Activated naive CD4-positive, alpha-beta T cell treated with anti-CD3 and anti-CD28 coated beads, Interleukin-2, amount 50 U/mL, for 24 hours (primary cell): ENCODE results near the gene GPR137.
A peak's percentile ranks its signal among the peaks of the same experiment; 100 is the strongest.
"Not testable (repeated sequence)": the region's sequence is repeated elsewhere in the genome, so short reads cannot be mapped to it uniquely, and the experiment has no call there.

ENCODE experiments used
- H3K27ac Mint-ChIP-seq: one replicate; pipeline ENCODE4 v1.8.0; 2021; ENCODE audit warnings: mild to moderate bottlenecking, mixed read lengths
- H3K27me3 Mint-ChIP-seq: one replicate; pipeline ENCODE4 v1.8.0; 2021; ENCODE audit warnings: mixed read lengths
- H3K36me3 Mint-ChIP-seq: one replicate; pipeline ENCODE4 v1.8.0; 2021; ENCODE audit warnings: mixed read lengths
- H3K4me1 Mint-ChIP-seq: one replicate; pipeline ENCODE4 v1.8.0; 2021; ENCODE audit warnings: mixed read lengths
- H3K4me3 Mint-ChIP-seq: one replicate; pipeline ENCODE4 v1.8.0; 2021; ENCODE audit warnings: mild to moderate bottlenecking, mixed read lengths
- H3K9me3 Mint-ChIP-seq: one replicate; pipeline ENCODE4 v1.8.0; 2021; ENCODE audit warnings: mixed read lengths

Gene GPR137

GRCh38 chr11:64313491-64314145 is 28.0 kb downstream of the GPR137 start:
- no peak overlapping the region for H3K4me3 Mint-ChIP-seq
- no peak overlapping the region for H3K27ac Mint-ChIP-seq
- H3K4me1 Mint-ChIP-seq, result peaks cover 18% of the 10 kb centered on the region
- no peaks in the 10 kb centered on the region for H3K27me3 Mint-ChIP-seq
- H3K9me3 Mint-ChIP-seq, result no peaks in the 10 kb centered on the region
- H3K36me3 Mint-ChIP-seq, result peaks cover 9% of the 10 kb centered on the region

- Mint-ChIP-seq H3K9me3 (no peaks in the 10 kb centered on the region), H3K36me3 (peaks cover 9% of the 10 kb centered on the region), H3K27me3 (no peaks in the 10 kb centered on the region), H3K4me3 (no peak overlapping the region), H3K27ac (no peak overlapping the region), H3K4me1 (peaks cover 23% of the 10 kb centered on the region)
These were observed 28.6 kb downstream of the GPR137 start for GRCh38 chr11:64314146-64314804.

- Mint-ChIP-seq H3K27ac (no peak overlapping the region), H3K4me1 (peaks cover 28% of the 10 kb centered on the region), H3K4me3 (peak overlapping the region; percentile 23), H3K27me3 (no peaks in the 10 kb centered on the region), H3K9me3 (no peaks in the 10 kb centered on the region), H3K36me3 (peaks cover 9% of the 10 kb centered on the region)
These were observed 29.3 kb downstream of the GPR137 start for GRCh38 chr11:64314805-64315561.

DNA sequence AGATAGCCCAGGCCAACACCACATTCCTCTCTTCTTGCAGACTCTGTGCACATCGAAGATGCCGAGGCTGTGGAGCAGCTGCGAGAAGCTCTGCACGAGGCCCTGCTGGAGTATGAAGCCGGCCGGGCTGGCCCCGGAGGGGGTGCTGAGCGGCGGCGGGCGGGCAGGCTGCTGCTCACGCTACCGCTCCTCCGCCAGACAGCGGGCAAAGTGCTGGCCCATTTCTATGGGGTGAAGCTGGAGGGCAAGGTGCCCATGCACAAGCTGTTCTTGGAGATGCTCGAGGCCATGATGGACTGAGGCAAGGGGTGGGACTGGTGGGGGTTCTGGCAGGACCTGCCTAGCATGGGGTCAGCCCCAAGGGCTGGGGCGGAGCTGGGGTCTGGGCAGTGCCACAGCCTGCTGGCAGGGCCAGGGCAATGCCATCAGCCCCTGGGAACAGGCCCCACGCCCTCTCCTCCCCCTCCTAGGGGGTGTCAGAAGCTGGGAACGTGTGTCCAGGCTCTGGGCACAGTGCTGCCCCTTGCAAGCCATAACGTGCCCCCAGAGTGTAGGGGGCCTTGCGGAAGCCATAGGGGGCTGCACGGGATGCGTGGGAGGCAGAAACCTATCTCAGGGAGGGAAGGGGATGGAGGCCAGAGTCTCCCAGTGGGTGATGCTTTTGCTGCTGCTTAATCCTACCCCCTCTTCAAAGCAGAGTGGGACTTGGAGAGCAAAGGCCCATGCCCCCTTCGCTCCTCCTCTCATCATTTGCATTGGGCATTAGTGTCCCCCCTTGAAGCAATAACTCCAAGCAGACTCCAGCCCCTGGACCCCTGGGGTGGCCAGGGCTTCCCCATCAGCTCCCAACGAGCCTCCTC is 30.2 kb downstream of the GPR137 start:
- peaks cover 33% of the 10 kb centered on the region for H3K4me1 Mint-ChIP-seq
- H3K36me3 Mint-ChIP-seq, result not testable (repeated sequence)

GRCh38 chr11:64316672-64317324 is 31.1 kb downstream of the GPR137 start:
- H3K27ac Mint-ChIP-seq, result peak overlapping the region; percentile 99
- H3K4me1 Mint-ChIP-seq, result peaks cover 33% of the 10 kb centered on the region
- no peaks in the 10 kb centered on the region for H3K9me3 Mint-ChIP-seq
- peaks cover 9% of the 10 kb centered on the region for H3K36me3 Mint-ChIP-seq
- no peaks in the 10 kb centered on the region for H3K27me3 Mint-ChIP-seq
- peak overlapping the region; percentile 95 for H3K4me3 Mint-ChIP-seq

More for the DNA sequence above, 30.2 kb downstream of the GPR137 start:
- Mint-ChIP-seq H3K4me3 (peak overlapping the region; percentile 95), H3K27ac (peak overlapping the region; percentile 99)
- not testable (repeated sequence) for H3K27me3 Mint-ChIP-seq, H3K9me3 Mint-ChIP-seq

DNA sequence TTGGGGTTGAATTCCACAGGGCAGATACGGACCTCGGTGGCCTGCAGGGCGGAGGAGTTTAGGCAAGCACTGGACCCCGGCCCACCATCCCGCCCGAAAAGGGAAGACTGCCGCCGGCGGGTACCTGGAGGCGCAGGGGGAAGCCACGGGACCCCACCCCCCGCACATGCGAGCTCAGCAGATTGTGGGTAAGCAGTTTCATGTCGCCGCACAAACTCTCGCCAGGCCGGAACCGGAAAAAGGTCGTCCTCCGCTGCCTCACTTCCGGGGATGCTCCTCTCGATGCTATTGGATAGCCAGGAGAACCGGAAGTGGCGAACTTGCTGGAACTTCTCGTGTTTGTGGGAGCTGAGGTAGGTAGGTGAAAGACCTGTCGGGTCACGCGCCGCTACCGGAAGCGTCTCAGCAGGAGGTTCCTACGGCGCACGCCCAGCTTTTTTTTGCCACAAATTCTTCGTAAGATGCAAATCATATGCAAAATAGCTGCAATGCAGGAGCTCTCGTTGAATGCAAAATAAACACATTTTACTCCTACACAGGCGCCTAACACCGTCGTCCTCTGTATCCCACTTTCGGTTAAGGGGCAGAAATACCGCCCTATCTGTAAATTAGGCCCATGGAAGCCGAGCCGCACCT is 31.8 kb downstream of the GPR137 start, which contains the start of gene TRMT112:
TSS of gene TRMT112 (minus strand) at position 235 of the 636 bp plus-strand sequence. CDS start at position 202, 33 bp downstream.
- Mint-ChIP-seq H3K4me3 (peak within 1 kb of the TSS; percentile 95), H3K36me3 (peaks cover 9% of the 10 kb centered on the region), H3K9me3 (no peaks in the 10 kb centered on the region), H3K27ac (peak within 1 kb of the TSS; percentile 99), H3K27me3 (no peaks in the 10 kb centered on the region), H3K4me1 (peaks cover 32% of the 10 kb centered on the region)

GRCh38 chr11:64317961-64318765 is 32.5 kb downstream of the GPR137 start, which contains the start of gene PRDX5:
PRDX5 (plus strand) TSS chr11:64318121; CDS start chr11:64318216, 95 bp downstream.
- H3K9me3 Mint-ChIP-seq, result no peaks in the 10 kb centered on the region
- H3K27me3 Mint-ChIP-seq, result no peaks in the 10 kb centered on the region
- peaks cover 9% of the 10 kb centered on the region for H3K36me3 Mint-ChIP-seq
- peak within 1 kb of the TSS; percentile 95 for H3K4me3 Mint-ChIP-seq
- peaks cover 25% of the 10 kb centered on the region for H3K4me1 Mint-ChIP-seq
- peak within 1 kb of the TSS; percentile 99 for H3K27ac Mint-ChIP-seq

- Mint-ChIP-seq H3K4me3 (peak overlapping the region; percentile 95), H3K27me3 (no peaks in the 10 kb centered on the region), H3K27ac (peak overlapping the region; percentile 99), H3K9me3 (no peaks in the 10 kb centered on the region), H3K36me3 (peaks cover 9% of the 10 kb centered on the region), H3K4me1 (peaks cover 23% of the 10 kb centered on the region)
These were observed 33.4 kb downstream of the GPR137 start for GRCh38 chr11:64318766-64319761.

DNA sequence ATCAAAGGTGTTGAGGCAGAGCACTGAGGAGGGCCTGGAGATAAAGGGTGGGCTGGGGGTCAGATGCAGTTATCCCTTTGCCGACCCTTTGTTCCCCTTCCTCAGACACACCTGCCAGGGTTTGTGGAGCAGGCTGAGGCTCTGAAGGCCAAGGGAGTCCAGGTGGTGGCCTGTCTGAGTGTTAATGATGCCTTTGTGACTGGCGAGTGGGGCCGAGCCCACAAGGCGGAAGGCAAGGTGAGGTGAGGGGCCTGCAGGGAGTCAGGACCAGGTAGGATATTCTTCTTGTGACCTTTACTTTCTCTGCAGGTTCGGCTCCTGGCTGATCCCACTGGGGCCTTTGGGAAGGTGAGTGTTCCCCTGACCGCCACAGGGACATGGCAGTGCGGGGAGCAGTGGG is 34.9 kb downstream of the GPR137 start:
- Mint-ChIP-seq H3K27ac (no peak overlapping the region), H3K9me3 (no peaks in the 10 kb centered on the region)

GRCh38 chr11:64321026-64321425 is 35.4 kb downstream of the GPR137 start:
- H3K4me1 Mint-ChIP-seq, result peaks cover 20% of the 10 kb centered on the region
- no peaks in the 10 kb centered on the region for H3K27me3 Mint-ChIP-seq
- no peak overlapping the region for H3K27ac Mint-ChIP-seq
- no peak overlapping the region for H3K4me3 Mint-ChIP-seq
- H3K9me3 Mint-ChIP-seq, result no peaks in the 10 kb centered on the region
- H3K36me3 Mint-ChIP-seq, result peaks cover 7% of the 10 kb centered on the region

More for the DNA sequence above, 34.9 kb downstream of the GPR137 start:
- Mint-ChIP-seq H3K4me1 (peaks cover 20% of the 10 kb centered on the region), H3K36me3 (peaks cover 7% of the 10 kb centered on the region), H3K4me3 (no peak overlapping the region), H3K27me3 (no peaks in the 10 kb centered on the region)

DNA sequence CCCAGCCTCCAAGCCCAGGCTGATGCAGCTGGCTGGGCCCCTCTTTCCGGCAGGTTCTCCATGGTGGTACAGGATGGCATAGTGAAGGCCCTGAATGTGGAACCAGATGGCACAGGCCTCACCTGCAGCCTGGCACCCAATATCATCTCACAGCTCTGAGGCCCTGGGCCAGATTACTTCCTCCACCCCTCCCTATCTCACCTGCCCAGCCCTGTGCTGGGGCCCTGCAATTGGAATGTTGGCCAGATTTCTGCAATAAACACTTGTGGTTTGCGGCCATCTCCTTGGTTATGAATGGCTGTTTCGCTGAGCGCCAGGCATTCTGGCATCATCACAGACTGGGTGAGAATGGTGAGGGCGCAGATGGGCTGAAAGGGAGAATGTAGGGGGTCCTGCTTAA is 35.9 kb downstream of the GPR137 start:
- Mint-ChIP-seq H3K9me3 (no peaks in the 10 kb centered on the region), H3K4me3 (no peak overlapping the region), H3K27me3 (no peaks in the 10 kb centered on the region), H3K27ac (no peak overlapping the region), H3K36me3 (peaks cover 4% of the 10 kb centered on the region), H3K4me1 (peaks cover 20% of the 10 kb centered on the region)

DNA sequence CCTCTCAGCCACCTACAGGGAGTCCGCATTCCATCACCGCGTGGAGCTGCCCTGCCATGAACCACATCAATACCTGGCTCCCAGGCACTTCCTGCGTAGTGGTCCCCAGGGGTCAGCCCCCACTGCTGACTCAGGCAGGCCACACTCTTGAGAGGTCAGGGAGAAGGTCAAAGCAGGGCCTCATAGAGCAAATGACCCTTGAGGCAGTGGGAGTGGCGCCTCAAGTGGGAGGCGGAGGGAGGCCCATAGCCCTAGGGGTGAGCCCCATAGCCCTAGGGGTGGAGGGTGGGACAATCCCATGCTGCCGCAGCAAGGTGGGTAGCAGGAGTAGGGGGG is 37.2 kb downstream of the GPR137 start:
- Mint-ChIP-seq H3K27ac (no peak overlapping the region), H3K4me1 (peaks cover 20% of the 10 kb centered on the region), H3K4me3 (no peak overlapping the region), H3K27me3 (no peaks in the 10 kb centered on the region), H3K36me3 (no peaks in the 10 kb centered on the region), H3K9me3 (no peaks in the 10 kb centered on the region)

DNA sequence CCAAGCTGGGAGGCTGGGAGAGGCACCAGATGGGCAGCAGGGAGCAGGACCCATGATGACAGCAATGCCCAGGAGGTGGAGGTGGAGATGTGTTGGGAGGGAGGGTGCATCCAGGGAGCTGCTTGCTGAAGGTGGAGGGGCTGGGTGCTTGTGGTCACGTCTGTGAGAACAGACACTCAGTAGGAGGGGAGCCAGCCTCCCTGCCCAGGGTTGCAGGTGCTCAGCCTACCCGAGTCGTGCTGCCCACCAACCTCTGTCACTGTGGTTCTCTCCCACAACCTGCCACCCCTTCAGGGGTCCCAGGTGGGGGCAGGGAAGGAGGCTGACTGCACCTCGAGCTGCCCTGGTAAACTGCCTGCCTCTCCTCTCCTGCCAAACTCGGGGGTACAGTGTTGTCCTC is 37.7 kb downstream of the GPR137 start:
- Mint-ChIP-seq H3K27me3 (no peaks in the 10 kb centered on the region), H3K4me1 (peaks cover 20% of the 10 kb centered on the region), H3K27ac (no peak overlapping the region), H3K4me3 (no peak overlapping the region), H3K9me3 (no peaks in the 10 kb centered on the region), H3K36me3 (no peaks in the 10 kb centered on the region)
